Panc1 (cell line): ENCODE data around the gene BCL11B. TPM values are rescaled to one million over a fixed set of nuclear protein-coding genes. Genes with fewer than 3 reads are reported as not detected.

Source experiments
- ATAC-seq: fragments of 200-7000 bp; cut with Tn5 transposase; 2 replicates; pipeline ENCODE4 v1.9.1; 2020; ENCODE audit warnings: mild to moderate bottlenecking, moderate library complexity
- BruUV-seq: library from RNA; stranded (reverse); fragments of 400-500 nt; replicated peaks from 2 replicates; lab custom pipeline; 2021; lab: Mats Ljungman, UMichigan
- CTCF ChIA-PET: fragments of 300-600 bp; sonication (Branson Sonifier 250); formaldehyde crosslinking; loops from one replicate; lab custom pipeline; 2022; ENCODE audit warnings: antibody characterized with exemption; lab: Charles Lee
- POLR2A ChIA-PET: fragments of 300-600 bp; sonication (Branson Sonifier 250); formaldehyde crosslinking; loops from one replicate; lab custom pipeline; 2022; ENCODE audit warnings: antibody characterized with exemption; lab: Charles Lee
- DNase-seq: peaks from one replicate; pipeline ENCODE4 v3.0.0-alpha.2; 2010; ENCODE audit warnings: low read depth, low spot score
- H3K27ac ChIP-seq: 2 replicates; pipeline ENCODE4 v1.5.1; 2011; ENCODE audit warnings: mild to moderate bottlenecking, low read length, inconsistent platforms
- H3K27me3 ChIP-seq: fragments of 200-500 bp; sonication (Bioruptor generic); 2 replicates; pipeline ENCODE4 v1.6.0; 2014; ENCODE audit warnings: low read length, inconsistent platforms; ENCODE audit not compliant: control insufficient read depth, insufficient read depth
- H3K36me3 ChIP-seq: fragments of 200-500 bp; sonication (Bioruptor generic); 2 replicates; pipeline ENCODE4 v1.5.1; 2014; ENCODE audit warnings: inconsistent platforms, mild to moderate bottlenecking, low read length, moderate library complexity; ENCODE audit not compliant: control insufficient read depth, insufficient read depth
- H3K4me1 ChIP-seq: 2 replicates; pipeline ENCODE4 v1.5.1; 2011; ENCODE audit warnings: inconsistent platforms, mild to moderate bottlenecking, low read length, moderate library complexity; ENCODE audit not compliant: control insufficient read depth, insufficient read depth
- H3K4me3 ChIP-seq, 2 experiments: 2 replicates each; pipeline ENCODE4 v1.5.1; 2011 to 2012; ENCODE audit warnings: low read depth in 2 of 2, low read length in 2 of 2, mild to moderate bottlenecking in 2 of 2, inconsistent platforms in 1 of 2, moderate library complexity in 1 of 2
- H3K9me3 ChIP-seq: fragments of 200-500 bp; sonication (Bioruptor generic); 2 replicates; pipeline ENCODE4 v1.5.1; 2014; ENCODE audit warnings: low read depth, mild to moderate bottlenecking, inconsistent platforms, low read length, moderate library complexity; ENCODE audit not compliant: control insufficient read depth, insufficient read depth
- CTCF ChIP-seq: fragments of 450-650 bp; IDR thresholded peaks from 2 replicates; pipeline ENCODE4 v1.5.1; 2017; ENCODE audit warnings: mild to moderate bottlenecking
- POLR2AphosphoS5 ChIP-seq: IDR thresholded peaks from 2 replicates; pipeline ENCODE4 v1.6.1; 2012; ENCODE audit warnings: mild to moderate bottlenecking, low read depth, low read length, moderate library complexity
- REST ChIP-seq, 2 experiments: IDR thresholded peaks; 2 replicates each; pipeline ENCODE4 v1.6.1; 2011 to 2012; ENCODE audit warnings: low read depth in 2 of 2, control low read depth in 1 of 2, low read length in 1 of 2, mild to moderate bottlenecking in 1 of 2, moderate library complexity in 1 of 2; ENCODE audit not compliant: insufficient read depth in 1 of 2
- SIN3A ChIP-seq: IDR thresholded peaks from 2 replicates; pipeline ENCODE4 v1.6.1; 2012; ENCODE audit warnings: low read depth, mild to moderate bottlenecking, low read length, moderate library complexity, borderline replicate concordance; ENCODE audit not compliant: insufficient read depth
- TCF7L2 ChIP-seq: IDR thresholded peaks from 2 replicates; pipeline ENCODE4 v1.6.1; 2011; ENCODE audit warnings: mild to moderate bottlenecking, low read depth, low read length, inconsistent platforms
- in situ Hi-C: cut with HindIII; loops from 2 replicates; pipeline ENCODE4 v1.10.0; 2016; ENCODE audit warnings: low sequenced_read_pairs, low pct_unique_long_range_greater_than_20kb
- intact Hi-C: fragments of 100-400 bp; cut with micrococcal nuclease; formaldehyde crosslinking; loops from one replicate; pipeline ENCODE4 v1.10.0; 2022; ENCODE audit not compliant: unreplicated experiment
- total RNA-seq: library from RNA; stranded (reverse); gene quantifications from one replicate; pipeline ENCODE4 v1.2.1, GENCODE V29; 2021; ENCODE audit not compliant: unreplicated experiment

The BCL11B gene
- total RNA-seq, 1 experiment from 2014 or later = 0.23 TPM

- ChIA-PET CTCF (no interaction called here), POLR2A (no interaction called here)
- no TSS peak for BruUV-seq
- ATAC-seq (no peak), DNase-seq (no peak)
- H3K36me3 ChIP-seq = no peaks in the 10 kb centered on the region
- H3K27ac ChIP-seq = no peak overlapping the region
- H3K27me3 ChIP-seq = no peaks in the 10 kb centered on the region
- no peaks in the 10 kb centered on the region for H3K9me3 ChIP-seq
- H3K4me3 ChIP-seq = no peak overlapping the region
- in situ Hi-C loops (no loop called here), intact Hi-C loops (no loop called here)
- TF ChIP-seq POLR2AphosphoS5 (no peak), TCF7L2 (no peak), SIN3A (no peak), CTCF (no peak), REST (IDR thresholded peaks at IDR 0.05; ENCODE audit: insufficient read depth in 1 of 2, low read depth in 2 of 2, low read length in 1 of 2) (no peak)
- H3K4me1 ChIP-seq = no peaks in the 10 kb centered on the region
Observed at GRCh38 chr14:99163446-99163845, 108.6 kb downstream of the BCL11B start.

GRCh38 chr14:99159341-99160340, 112.4 kb downstream of the BCL11B start:
- in situ Hi-C loops = no loop called here
- H3K36me3 ChIP-seq = no peaks in the 10 kb centered on the region
- H3K4me1 ChIP-seq = no peaks in the 10 kb centered on the region
- TF ChIP-seq REST (IDR thresholded peaks at IDR 0.05; ENCODE audit: insufficient read depth in 1 of 2, low read depth in 2 of 2, low read length in 1 of 2) = no peak
- TF ChIP-seq SIN3A = no peak
- TF ChIP-seq TCF7L2 = no peak
- no peak for TF ChIP-seq POLR2AphosphoS5
- TF ChIP-seq CTCF = no peak
- ChIA-PET POLR2A (no interaction called here), CTCF (no interaction called here)
- ATAC-seq (no peak), DNase-seq (no peak)
- intact Hi-C loops = no loop called here
- no peak overlapping the region for H3K4me3 ChIP-seq
- no peaks in the 10 kb centered on the region for H3K27me3 ChIP-seq
- no TSS peak for BruUV-seq
- H3K9me3 ChIP-seq = no peaks in the 10 kb centered on the region
- H3K27ac ChIP-seq = no peak overlapping the region
